ENCODE measurements around the gene MTCL1. TPM values are rescaled to one million over a fixed set of nuclear protein-coding genes. Genes with fewer than 3 reads are reported as not detected.

MTCL1 gene
- total RNA-seq, 1 experiment from 2014 or later, result 22.7 TPM

- RAD21 ChIA-PET (ENCODE audit: low non-redundant PET in 1 of 2, low total read pairs in 2 of 2, uncharacterized antibody in 2 of 2, unreplicated experiment in 2 of 2), result no interaction called here
- no peak overlapping the region for H3K27ac ChIP-seq (ENCODE audit: low read depth, low read length)
- H2AFZ ChIP-seq (ENCODE audit: low read depth, low read length, poor library complexity, severe bottlenecking), result no peak overlapping the region
- H3K36me3 ChIP-seq (ENCODE audit: control insufficient read depth in 1 of 2, insufficient read depth in 2 of 2, low read length in 2 of 2), result no peaks in the 10 kb centered on the region
- CTCF ChIA-PET, result no interaction called here
- H3K4me3 ChIP-seq (replicated peaks in 1 of 2; ENCODE audit: low read depth in 1 of 2, low read length in 2 of 2), result no peak overlapping the region
- H3K79me2 ChIP-seq (ENCODE audit: insufficient read depth, low read length), result no peaks in the 10 kb centered on the region
- no peaks in the 10 kb centered on the region for H3K9me2 ChIP-seq (ENCODE audit: insufficient read depth)
- no TSS peak for BruUV-seq (replicated peaks)
- POLR2A ChIA-PET, result no interaction called here
- no peak for ATAC-seq
- intact Hi-C loops (cut with micrococcal nuclease), result no loop called here
- no peaks in the 10 kb centered on the region for H3K27me3 ChIP-seq (ENCODE audit: insufficient read depth, low read length)
- no peaks in the 10 kb centered on the region for H4K20me1 ChIP-seq (ENCODE audit: insufficient read depth)
- H3K4me1 ChIP-seq (ENCODE audit: control insufficient read depth in 1 of 2, insufficient read depth in 2 of 2, low read length in 2 of 2), result no peaks in the 10 kb centered on the region
- peaks cover 3 to 9% of the 10 kb centered on the region in 2 experiments; a peak in 2 of 4 replicates for H3K9me3 ChIP-seq (ENCODE audit: control insufficient read depth in 1 of 2, insufficient read depth in 1 of 2, low read depth in 1 of 2, low read length in 2 of 2)
- TF ChIP-seq ELF1 (IDR thresholded peaks at IDR 0.05; ENCODE audit: borderline replicate concordance, low read depth), result no peak
- TF ChIP-seq YY1 (IDR thresholded peaks at IDR 0.05; ENCODE audit: extremely low read depth, insufficient replicate concordance, low read depth, low read length), result no peak
- TF ChIP-seq EZH2 (IDR thresholded peaks at IDR 0.05), result no peak
- no peak for TF ChIP-seq ZFX (IDR thresholded peaks at IDR 0.05)
- TF ChIP-seq REST (IDR thresholded peaks at IDR 0.05; ENCODE audit: low read depth), result no peak
- TF ChIP-seq, protein P1, sequence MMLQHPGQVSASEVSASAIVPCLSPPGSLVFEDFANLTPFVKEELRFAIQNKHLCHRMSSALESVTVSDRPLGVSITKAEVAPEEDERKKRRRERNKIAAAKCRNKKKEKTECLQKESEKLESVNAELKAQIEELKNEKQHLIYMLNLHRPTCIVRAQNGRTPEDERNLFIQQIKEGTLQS (IDR thresholded peaks at IDR 0.05), result no peak
- DNase-seq (ENCODE audit: low read depth, low spot score), result no peak
- H3K4me2 ChIP-seq (ENCODE audit: low read length), result no peak overlapping the region
- H3K9ac ChIP-seq (ENCODE audit: low read length), result no peak overlapping the region
Observed at GRCh38 chr18:8839281-8839680, 133.9 kb downstream of the MTCL1 start.

Measured in HCT116 (cell line).